GM13976 (cell line): ENCODE measurements around the gene POR.
A peak's percentile ranks its signal among the peaks of the same experiment; 100 is the strongest.

Source experiments
- DNase-seq: peaks from one replicate; pipeline ENCODE4 v3.0.0; 2012; ENCODE audit warnings: low spot score
- in situ Hi-C: fragments of 300-500 bp; cut with MboI; formaldehyde crosslinking; loops from one replicate; pipeline ENCODE4 v1.12.0; 2022; ENCODE audit warnings: low sequenced_read_pairs, mixed read lengths, inconsistent platforms; ENCODE audit not compliant: unreplicated experiment
- TF ChIP-seq, protein P1 (sequence below): IDR thresholded peaks from 2 replicates; pipeline ENCODE4 v1.5.1; 2012; ENCODE audit warnings: borderline replicate concordance, mild to moderate bottlenecking; ENCODE audit not compliant: insufficient read depth; ENCODE audit errors: extremely low read depth, missing control alignments, control extremely low read depth

The POR gene

DNA sequence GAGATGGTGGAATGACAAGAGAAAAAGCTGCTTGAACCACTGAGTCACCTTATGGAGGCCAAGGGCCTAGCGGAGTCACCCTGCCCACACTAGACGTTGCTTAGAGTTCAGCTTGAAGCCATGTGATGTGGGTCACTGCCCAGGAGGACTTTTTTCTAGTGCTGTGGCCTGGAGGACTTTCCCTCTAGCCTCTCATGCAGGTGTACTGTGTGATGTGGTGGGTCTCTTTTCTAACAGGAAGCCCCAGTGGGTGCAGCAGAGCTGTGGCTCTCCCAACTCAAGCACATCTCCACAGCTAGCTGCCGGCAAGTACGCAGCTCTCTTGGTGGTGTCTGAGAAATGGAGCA, 13.6 kb downstream of the POR start:
- TF ChIP-seq, protein P1, sequence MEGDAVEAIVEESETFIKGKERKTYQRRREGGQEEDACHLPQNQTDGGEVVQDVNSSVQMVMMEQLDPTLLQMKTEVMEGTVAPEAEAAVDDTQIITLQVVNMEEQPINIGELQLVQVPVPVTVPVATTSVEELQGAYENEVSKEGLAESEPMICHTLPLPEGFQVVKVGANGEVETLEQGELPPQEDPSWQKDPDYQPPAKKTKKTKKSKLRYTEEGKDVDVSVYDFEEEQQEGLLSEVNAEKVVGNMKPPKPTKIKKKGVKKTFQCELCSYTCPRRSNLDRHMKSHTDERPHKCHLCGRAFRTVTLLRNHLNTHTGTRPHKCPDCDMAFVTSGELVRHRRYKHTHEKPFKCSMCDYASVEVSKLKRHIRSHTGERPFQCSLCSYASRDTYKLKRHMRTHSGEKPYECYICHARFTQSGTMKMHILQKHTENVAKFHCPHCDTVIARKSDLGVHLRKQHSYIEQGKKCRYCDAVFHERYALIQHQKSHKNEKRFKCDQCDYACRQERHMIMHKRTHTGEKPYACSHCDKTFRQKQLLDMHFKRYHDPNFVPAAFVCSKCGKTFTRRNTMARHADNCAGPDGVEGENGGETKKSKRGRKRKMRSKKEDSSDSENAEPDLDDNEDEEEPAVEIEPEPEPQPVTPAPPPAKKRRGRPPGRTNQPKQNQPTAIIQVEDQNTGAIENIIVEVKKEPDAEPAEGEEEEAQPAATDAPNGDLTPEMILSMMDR, result no peak
- peak; percentile 71 for DNase-seq
- in situ Hi-C loops, result no loop called here

GRCh38 chr7:75931680-75932079, 16.7 kb downstream of the POR start:
- DNase-seq, result no peak
- in situ Hi-C loops, result no loop called here
- TF ChIP-seq, protein P1, result no peak

- no peak for DNase-seq
- in situ Hi-C loops, result no loop called here
- TF ChIP-seq, protein P1, result no peak
Observed at GRCh38 chr7:75937958-75938786, 23.2 kb downstream of the POR start.

DNA sequence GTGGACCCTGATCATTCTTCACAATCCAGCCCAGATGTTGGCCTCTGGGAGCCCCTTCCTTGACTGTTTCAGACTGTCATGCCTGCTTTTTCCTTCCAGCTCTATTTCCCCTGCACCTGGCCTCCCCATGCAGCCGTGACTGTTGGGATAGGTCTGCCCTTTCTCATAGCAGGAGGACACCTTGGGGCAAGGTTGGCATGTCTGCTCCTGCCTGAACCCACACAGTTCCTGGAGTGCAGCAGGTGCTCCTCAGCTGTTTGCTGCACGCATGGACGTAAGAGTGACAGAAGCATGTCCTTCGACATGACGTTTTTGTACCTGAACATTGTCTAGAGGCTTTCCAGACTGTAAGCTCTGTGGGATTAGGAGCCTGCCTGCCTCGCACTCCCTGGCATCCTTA, 24.0 kb downstream of the POR start:
- TF ChIP-seq, protein P1, result no peak
- DNase-seq, result no peak
- in situ Hi-C loops, result no loop called here

DNA sequence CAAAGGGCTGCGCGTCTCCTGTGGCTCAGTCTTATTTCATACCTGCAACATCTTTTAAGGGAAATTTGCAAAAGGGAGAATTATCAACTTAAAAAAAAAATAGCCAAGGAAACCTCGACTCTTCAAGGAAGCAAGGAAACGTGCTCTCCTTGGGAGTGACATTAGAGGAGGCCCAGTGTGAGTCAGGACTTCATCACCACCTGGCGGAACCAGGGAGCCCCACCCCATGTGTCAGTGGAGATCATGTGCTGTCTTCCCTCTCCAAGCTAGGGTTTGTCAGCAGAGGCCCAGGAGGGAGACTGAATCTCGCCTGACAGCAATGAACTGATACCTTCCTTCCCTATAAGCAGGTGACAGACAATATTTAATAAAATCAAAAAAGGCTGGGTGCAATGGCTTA, 28.9 kb downstream of the POR start:
- in situ Hi-C loops, result no loop called here
- TF ChIP-seq, protein P1, result no peak
- DNase-seq, result no peak

GRCh38 chr7:75944507-75944906, 29.6 kb downstream of the POR start:
- no peak for DNase-seq
- in situ Hi-C loops, result no loop called here
- TF ChIP-seq, protein P1, result no peak
